Suppressor macrophage (primary cell): ENCODE data around the gene SLC38A6.

Experiments
- DNase-seq, 4 experiments: peaks; one replicate each; pipeline ENCODE4 v3.0.0-alpha.2; 2020 to 2022
- total RNA-seq, 17 experiments: gene quantifications; one replicate each; lab custom pipeline; 2026; ENCODE audit warnings: mixed read lengths in 6 of 17, inconsistent platforms in 3 of 17; lab: John Stamatoyannopoulos, UW

SLC38A6 gene
- 39.6 to 229 (median 105) reads per million in 17 experiments for total RNA-seq

GRCh38 chr14:60980811-60981632, at the start of gene SLC38A6, which contains the start of gene TRMT5:
Gene SLC38A6, plus strand, starts transcription at chr14:60981245. Its CDS starts 33 bp downstream, at chr14:60981278.
Gene TRMT5, minus strand, starts transcription at chr14:60981079. Its CDS starts 106 bp downstream, at chr14:60980973.
- peak; percentile 93 to 97 (median 96) for DNase-seq

- no peak for DNase-seq
These were observed 47.0 kb upstream of the SLC38A6 start for GRCh38 chr14:60933920-60934655.

- no peak for DNase-seq
These were observed 45.7 kb upstream of the SLC38A6 start for GRCh38 chr14:60935319-60935718.

DNA sequence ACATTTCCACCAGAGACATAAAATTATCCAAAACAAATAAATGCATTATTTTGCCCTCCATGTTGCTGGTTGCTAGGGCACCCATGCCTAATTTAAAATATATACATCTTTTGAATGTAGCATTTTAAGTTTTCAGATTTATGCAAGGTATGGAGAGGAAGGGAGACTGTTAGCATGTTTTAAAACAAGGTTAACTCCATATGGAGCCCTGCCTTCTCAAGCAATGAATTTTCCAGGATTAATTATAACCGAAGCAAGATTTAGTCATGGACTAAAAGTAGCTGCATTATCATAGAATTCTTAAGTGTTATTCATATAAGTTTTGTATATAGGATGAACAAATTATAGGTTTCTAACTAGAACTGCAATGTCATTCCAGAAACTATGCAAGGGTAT, 37.4 kb upstream of the SLC38A6 start:
- no peak for DNase-seq

GRCh38 chr14:60944204-60944603, 36.8 kb upstream of the SLC38A6 start:
- DNase-seq = no peak

DNA sequence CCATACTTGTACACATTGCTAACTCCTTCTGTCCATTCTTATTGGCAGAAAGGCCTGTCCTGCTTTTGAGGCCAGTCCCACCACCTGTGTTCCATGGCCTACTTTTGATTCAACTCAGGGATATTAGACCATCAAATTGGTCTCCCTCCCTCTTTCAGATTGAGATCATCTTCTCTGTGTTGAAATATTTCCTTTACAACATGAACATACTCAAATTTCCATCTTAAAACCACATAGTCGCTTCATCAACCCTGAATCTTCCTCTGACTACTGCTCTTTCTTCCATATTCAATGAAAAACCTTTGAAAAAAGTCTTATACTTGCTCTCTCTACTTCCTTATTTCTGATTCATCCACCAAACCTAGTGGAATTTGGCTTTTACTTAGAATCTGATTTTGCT, 35.1 kb upstream of the SLC38A6 start:
- DNase-seq = peak in 2 of 4 experiments; percentile 31

DNA sequence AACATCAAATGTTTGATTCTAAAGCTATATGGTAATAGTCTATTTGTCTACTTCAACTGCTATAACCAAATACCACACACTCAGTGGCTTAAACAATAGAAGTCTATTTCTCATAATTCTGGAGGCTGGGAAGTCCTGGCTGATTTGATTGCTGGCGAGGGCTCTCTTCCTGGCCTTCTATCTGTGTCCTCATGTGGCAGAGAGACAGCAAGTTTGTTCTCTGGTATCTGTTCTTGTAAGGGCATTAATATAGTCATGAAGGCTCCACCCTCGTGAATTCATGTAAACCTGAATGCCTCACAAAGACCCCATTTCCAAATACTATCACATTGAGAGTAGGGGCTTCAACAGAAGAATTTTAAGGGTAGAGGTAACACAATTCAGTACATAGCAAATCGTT, 34.3 kb upstream of the SLC38A6 start:
- no peak for DNase-seq

DNA sequence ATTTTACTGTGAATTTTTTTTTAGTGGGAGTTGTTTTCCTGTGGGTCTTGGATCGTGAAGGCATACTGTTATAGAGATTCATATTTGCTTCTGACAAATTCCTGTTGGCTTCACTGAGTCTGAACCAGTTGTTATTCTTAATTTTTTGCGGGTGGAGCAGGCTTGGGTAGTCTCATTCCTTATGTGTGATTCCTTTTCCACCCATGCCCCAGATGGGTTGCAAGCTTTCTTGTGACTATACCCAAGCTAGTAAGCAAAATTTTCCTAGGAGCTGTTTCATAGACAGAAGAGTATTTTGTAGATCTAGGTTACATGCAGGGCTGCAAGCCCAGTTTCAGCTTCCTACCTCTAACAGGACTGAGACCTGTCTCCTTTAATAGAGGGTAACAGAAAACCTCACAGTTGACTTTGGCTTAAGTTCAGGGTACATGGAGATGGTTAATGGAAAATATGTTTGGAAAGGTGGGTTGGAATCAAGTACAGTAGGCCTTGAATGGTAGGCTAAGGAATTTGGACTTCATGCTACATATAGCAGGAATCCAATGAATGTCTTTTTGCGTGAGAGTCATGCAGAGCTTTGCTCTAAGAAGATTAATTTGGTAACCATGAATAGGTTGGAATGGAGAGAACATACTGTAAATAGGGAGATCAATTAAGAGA, 29.1 kb upstream of the SLC38A6 start:
- DNase-seq = no peak

GRCh38 chr14:60956202-60956601, 24.8 kb upstream of the SLC38A6 start:
- no peak for DNase-seq

GRCh38 chr14:60956632-60957031, 24.4 kb upstream of the SLC38A6 start:
- DNase-seq = no peak

- no peak for DNase-seq
These were observed 22.9 kb upstream of the SLC38A6 start for GRCh38 chr14:60958146-60958545.

- no peak for DNase-seq
These were observed 17.3 kb upstream of the SLC38A6 start for GRCh38 chr14:60963761-60964160.

GRCh38 chr14:60964904-60965303, 16.1 kb upstream of the SLC38A6 start:
- no peak for DNase-seq

DNA sequence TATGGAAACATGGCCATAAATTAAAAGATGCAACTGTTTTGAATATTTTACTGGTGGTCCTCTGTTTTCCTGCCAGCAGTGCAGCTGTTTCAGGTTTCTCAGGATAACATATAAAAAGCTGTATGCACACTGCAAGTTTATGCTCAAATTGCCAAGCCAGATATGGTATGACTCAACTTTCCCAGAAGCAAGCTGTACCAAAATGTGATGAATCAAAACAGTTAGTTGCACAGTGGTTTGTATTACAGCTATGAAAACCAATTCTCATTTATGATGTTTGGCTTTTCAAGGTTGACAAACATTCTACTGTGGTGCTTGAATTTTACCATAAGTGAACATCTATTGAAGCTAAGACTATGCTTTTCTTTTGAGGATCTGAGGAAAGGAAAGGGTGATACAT, 15.6 kb upstream of the SLC38A6 start:
- no peak for DNase-seq

- DNase-seq = no peak
These were observed 12.9 kb upstream of the SLC38A6 start for GRCh38 chr14:60968099-60968498.

GRCh38 chr14:60968671-60969070, 12.4 kb upstream of the SLC38A6 start:
- no peak for DNase-seq

- no peak for DNase-seq
These were observed 10.9 kb upstream of the SLC38A6 start for GRCh38 chr14:60970146-60970545.

- no peak for DNase-seq
These were observed 9.8 kb upstream of the SLC38A6 start for GRCh38 chr14:60971271-60971670.

DNA sequence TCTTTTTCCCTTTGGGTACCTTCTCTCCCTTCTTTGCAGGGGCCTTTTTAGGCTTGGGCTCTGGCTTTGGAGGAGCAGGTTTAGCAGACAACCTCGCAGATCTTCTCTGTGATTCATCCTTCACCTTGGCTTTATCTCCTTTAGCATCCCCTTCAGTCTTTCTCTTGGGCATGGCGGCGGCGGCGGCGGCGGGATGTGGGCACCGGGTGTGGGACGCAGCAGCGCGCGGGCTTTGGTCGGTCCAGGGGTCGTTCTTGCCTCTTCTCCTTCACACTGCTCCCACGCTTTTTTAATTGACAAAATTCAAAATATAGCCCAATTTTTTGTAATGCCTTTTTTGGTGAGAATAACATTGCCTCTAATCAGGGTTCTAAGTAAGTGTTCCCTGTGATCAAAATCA, 8.8 kb upstream of the SLC38A6 start:
- no peak for DNase-seq

DNA sequence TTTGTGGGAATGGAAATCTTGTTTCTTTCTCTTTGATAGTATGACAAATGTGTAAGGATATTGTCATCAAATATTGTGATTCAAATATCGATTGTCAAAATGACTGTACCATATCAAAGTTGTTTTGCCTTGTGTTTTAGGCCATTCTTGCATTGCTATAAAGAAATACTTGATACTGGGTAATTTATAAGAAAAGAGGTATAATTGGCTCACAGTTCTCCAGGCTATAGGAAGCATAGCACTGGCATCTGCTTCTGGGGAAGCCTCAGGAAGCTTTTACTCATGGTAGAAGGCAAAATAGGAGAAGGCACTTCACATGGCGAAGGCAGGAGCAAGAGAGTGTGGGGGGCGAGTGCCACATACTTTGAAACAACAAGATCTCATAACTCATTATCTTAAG, 8.0 kb upstream of the SLC38A6 start:
- DNase-seq = no peak

GRCh38 chr14:60974090-60974651, 6.9 kb upstream of the SLC38A6 start:
- DNase-seq = no peak

GRCh38 chr14:60975551-60975950, 5.5 kb upstream of the SLC38A6 start:
- no peak for DNase-seq

DNA sequence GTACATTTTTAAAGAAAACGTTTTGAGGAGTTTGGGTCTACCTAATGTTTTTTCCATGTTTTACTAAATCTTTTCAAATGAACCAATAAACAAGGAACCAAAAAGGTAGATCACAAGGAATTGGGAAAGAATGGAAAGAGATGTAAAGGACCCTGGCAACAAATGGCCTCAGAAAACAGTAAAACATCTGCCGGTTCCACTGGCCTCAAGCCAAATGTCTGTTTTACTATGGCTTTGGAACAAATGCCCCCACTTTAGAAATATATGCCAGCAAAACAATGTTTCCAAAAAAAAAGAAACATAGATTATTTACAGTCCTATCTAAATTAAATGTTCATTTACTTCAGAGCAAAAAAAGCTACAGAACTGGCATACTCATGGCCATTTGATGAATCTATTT, 3.2 kb upstream of the SLC38A6 start:
- no peak for DNase-seq
